K562 (cell line): ENCODE data around the gene MAB21L1. TPM values are rescaled to one million over a fixed set of nuclear protein-coding genes. Genes with fewer than 3 reads are reported as not detected.

Experiments
- ATAC-seq: fragments of 200-7000 bp; cut with Tn5 transposase; 3 replicates; pipeline ENCODE4 v1.9.1; 2020; ENCODE audit warnings: moderate library complexity
- BruUV-seq: library from RNA; stranded (reverse); fragments of 400-500 nt; replicated peaks from 2 replicates; lab custom pipeline; 2021; lab: Mats Ljungman, UMichigan
- CTCF ChIA-PET: fragments of 300-600 bp; formaldehyde crosslinking; extraction: SDS; loops from one replicate; lab custom pipeline; 2021; ENCODE audit warnings: low intra/inter-chr PET ratio; lab: Yijun Ruan, JAX
- POLR2A ChIA-PET: fragments of 300-600, 350-650 bp; sonication (Branson Sonifier 250); formaldehyde crosslinking; extraction: SDS; loops from one replicate; lab custom pipeline; 2021; ENCODE audit warnings: antibody characterized with exemption, inconsistent platforms; lab: Yijun Ruan, JAX
- DNase-seq, 4 experiments: peaks; one replicate each; pipeline versions ENCODE4 v3.0.0 to v3.0.0-alpha.2; 2011 to 2018; ENCODE audit warnings: low spot score in 3 of 4, mixed read lengths in 3 of 4; ENCODE audit errors: extremely low read depth in 1 of 4
- FAIRE-seq: peaks from 2 replicates; lab custom pipeline; 2011; peaks lifted over from hg19 to GRCh38; lab: Jason Lieb, UNC
- H2AFZ ChIP-seq: 2 replicates; pipeline ENCODE4 v1.6.0; 2011; ENCODE audit warnings: low read depth, low read length, control low read depth, inconsistent platforms
- H3K27ac ChIP-seq: fragments of 200-600 bp; 3 replicates; pipeline ENCODE4 v1.8.0; 2011; ENCODE audit warnings: low read depth, mild to moderate bottlenecking, control low read depth, inconsistent platforms, low read length, moderate library complexity, mixed read lengths; ENCODE audit errors: extremely low read depth
- H3K27me3 ChIP-seq, 2 experiments: fragments of 300-600 bp in 1 of 2; 2 replicates in 1 of 2; 3 replicates in 1 of 2; pipeline versions ENCODE4 v1.6.0 to v1.8.0; 2011; ENCODE audit warnings: inconsistent platforms in 2 of 2, low read length in 2 of 2, mild to moderate bottlenecking in 1 of 2, mixed read lengths in 1 of 2, moderate library complexity in 1 of 2; ENCODE audit not compliant: control insufficient read depth in 2 of 2, insufficient read depth in 2 of 2
- H3K36me3 ChIP-seq: fragments of 300-600 bp; 3 replicates; pipeline ENCODE4 v1.8.0; 2011; ENCODE audit warnings: mild to moderate bottlenecking, low read length, inconsistent platforms; ENCODE audit not compliant: control insufficient read depth, insufficient read depth
- H3K4me1 ChIP-seq, 2 experiments: fragments of 200-600 bp in 1 of 2; replicated peaks in 1 of 2; 2 replicates in 1 of 2; 3 replicates in 1 of 2; pipeline versions ENCODE4 v1.5.1 to v1.8.0; 2011; ENCODE audit warnings: inconsistent platforms in 2 of 2, low read length in 2 of 2, mild to moderate bottlenecking in 1 of 2, mixed read lengths in 1 of 2, moderate library complexity in 1 of 2; ENCODE audit not compliant: control insufficient read depth in 2 of 2, insufficient read depth in 2 of 2
- H3K4me2 ChIP-seq: 2 replicates; pipeline ENCODE4 v1.6.1; 2011; ENCODE audit warnings: low read length, control low read depth, inconsistent platforms, mixed read lengths; ENCODE audit not compliant: insufficient read depth
- H3K4me3 ChIP-seq: fragments of 200-600 bp; sonication (generic), shearing (Covaris generic); 2 replicates; pipeline ENCODE4 v1.5.1; 2016; ENCODE audit warnings: control low read depth, inconsistent platforms
- H3K79me2 ChIP-seq: fragments of 200-600 bp; 3 replicates; pipeline ENCODE4 v1.8.0; 2011; ENCODE audit warnings: low read length, inconsistent platforms; ENCODE audit not compliant: control insufficient read depth, insufficient read depth
- H3K9ac ChIP-seq, 2 experiments: 2 replicates each; pipeline versions ENCODE4 v1.6.0 to v1.6.1; 2011; ENCODE audit warnings: low read depth in 2 of 2, low read length in 2 of 2, control low read depth in 1 of 2, inconsistent platforms in 1 of 2, mild to moderate bottlenecking in 1 of 2, mixed read lengths in 1 of 2; ENCODE audit not compliant: insufficient read depth in 1 of 2
- H3K9me1 ChIP-seq: one replicate; pipeline ENCODE4 v1.6.0; 2011; ENCODE audit warnings: inconsistent platforms, mild to moderate bottlenecking, low read length, moderate library complexity; ENCODE audit not compliant: control insufficient read depth, insufficient read depth
- H3K9me3 ChIP-seq: replicated peaks from 2 replicates; pipeline ENCODE4 v1.5.1; 2011; ENCODE audit warnings: low read depth, low read length, inconsistent platforms; ENCODE audit not compliant: control insufficient read depth, insufficient read depth
- H4K20me1 ChIP-seq: replicated peaks from 2 replicates; pipeline ENCODE4 v1.6.1; 2011; ENCODE audit warnings: low read length, inconsistent platforms, mixed read lengths; ENCODE audit not compliant: control insufficient read depth, insufficient read depth
- KHSRP ChIP-seq: fragments of 450-650 bp; IDR thresholded peaks from 2 replicates; pipeline ENCODE4 v1.6.1; 2017
- KLF6 ChIP-seq: fragments of 250-450 bp; sonication (Bioruptor Pico); IDR thresholded peaks from 2 replicates; pipeline ENCODE4 v1.4.0; 2020; ENCODE audit warnings: mild to moderate bottlenecking, moderate library complexity, borderline replicate concordance
- NCOR1 ChIP-seq: fragments of 450-650 bp; IDR thresholded peaks from 2 replicates; pipeline ENCODE4 v1.6.1; 2016; ENCODE audit warnings: mild to moderate bottlenecking, moderate library complexity
- PCBP1 ChIP-seq: fragments of 200-400 bp; formaldehyde crosslinking; IDR thresholded peaks from 2 replicates; pipeline ENCODE4 v1.6.1; 2018; ENCODE audit warnings: mild to moderate bottlenecking, low read depth, low read length; ENCODE audit not compliant: poor library complexity, severe bottlenecking
- RBM34 ChIP-seq: fragments of 200-400 bp; formaldehyde crosslinking; IDR thresholded peaks from 2 replicates; pipeline ENCODE4 v1.6.1; 2018; ENCODE audit warnings: low read length, borderline replicate concordance; ENCODE audit not compliant: insufficient read depth
- SOX6 ChIP-seq: fragments of 450-650 bp; IDR thresholded peaks from 2 replicates; pipeline ENCODE4 v1.6.1; 2014; ENCODE audit warnings: mild to moderate bottlenecking
- TBP ChIP-seq: optimal IDR thresholded peaks from 2 replicates; pipeline ENCODE3; 2011; ENCODE audit warnings: low read depth, low read length, improper control_type of control experiment
- ZNF23 ChIP-seq: fragments of 250-450 bp; sonication (Bioruptor Pico); IDR thresholded peaks from 2 replicates; pipeline ENCODE4 v1.4.0; 2020; ENCODE audit warnings: mild to moderate bottlenecking
- whole genome bisulfite sequencing: fragments of 100-300 bp; shearing (Covaris generic); methylation state at CpG from one replicate; pipeline ENCODE4 v1.1.6; 2016; ENCODE audit warnings: low coverage, mixed read lengths; ENCODE audit not compliant: insufficient coverage; ENCODE audit errors: missing lambda C conversion rate; 5-methylcytosine and 5-hydroxymethylcytosine counted together
- in situ Hi-C: fragments of 300-500 bp; cut with MboI; formaldehyde crosslinking; loops from 4 replicates; pipeline ENCODE4 v1.15.0; 2018; ENCODE audit warnings: inconsistent platforms, mixed read lengths
- intact Hi-C: fragments of 100-400 bp; cut with micrococcal nuclease; formaldehyde crosslinking; loops from 2 replicates; pipeline ENCODE4 v1.14.2; 2022
- polyA plus RNA-seq, 8 experiments: library from polyadenylated mRNA; depleted of rRNA in 4 of 8; stranded (reverse) in 5 of 8; unstranded in 3 of 8; fragments of >200 nt; fragmentation: Nextera tagmentation in 2 of 8; fragmentation: Illumina TruSeq in 1 of 8; extraction: Ambion mirVana in 2 of 8; extraction: Trizol in 1 of 8; gene quantifications; 2 replicates each; pipeline versions ENCODE4 v1.2.1 to v1.2.3, GENCODE V29; 2011 to 2014; ENCODE audit warnings: inconsistent platforms in 1 of 8, missing spikeins in 1 of 8
- total RNA-seq, 7 experiments: library from RNA; depleted of rRNA in 6 of 7; stranded (reverse); fragments of >200 nt in 6 of 7; fragmentation: Illumina TruSeq in 2 of 7; extraction: Trizol in 2 of 7; gene quantifications; 2 replicates each; pipeline versions ENCODE4 v1.2.1 to v1.2.3, GENCODE V29; 2011 to 2021; ENCODE audit warnings: low replicate concordance in 1 of 7
- TF ChIP-seq, protein P1 (sequence below): sonication (generic); formaldehyde crosslinking; IDR thresholded peaks from 2 replicates; pipeline ENCODE4 v1.8.0; 2022; ENCODE audit warnings: missing genetic modification reagents, mild to moderate bottlenecking, moderate library complexity, borderline replicate concordance
- TF ChIP-seq, protein P2 (sequence below): fragments of 250-450 bp; sonication (Bioruptor Pico); IDR thresholded peaks from 2 replicates; pipeline ENCODE4 v1.6.1; 2021; ENCODE audit warnings: mild to moderate bottlenecking
- TF ChIP-seq, protein P3 (sequence below): IDR thresholded peaks from 3 replicates; pipeline ENCODE4 v1.6.1; 2011; ENCODE audit warnings: borderline replicate concordance, mild to moderate bottlenecking, moderate library complexity; ENCODE audit not compliant: insufficient read length; ENCODE audit errors: extremely low read depth

Gene MAB21L1
- total and polyA plus RNA-seq, 9 of the 15 experiments (the other 6 are each of a cell fraction or from before 2014, with no cell fraction given): not detected

DNA sequence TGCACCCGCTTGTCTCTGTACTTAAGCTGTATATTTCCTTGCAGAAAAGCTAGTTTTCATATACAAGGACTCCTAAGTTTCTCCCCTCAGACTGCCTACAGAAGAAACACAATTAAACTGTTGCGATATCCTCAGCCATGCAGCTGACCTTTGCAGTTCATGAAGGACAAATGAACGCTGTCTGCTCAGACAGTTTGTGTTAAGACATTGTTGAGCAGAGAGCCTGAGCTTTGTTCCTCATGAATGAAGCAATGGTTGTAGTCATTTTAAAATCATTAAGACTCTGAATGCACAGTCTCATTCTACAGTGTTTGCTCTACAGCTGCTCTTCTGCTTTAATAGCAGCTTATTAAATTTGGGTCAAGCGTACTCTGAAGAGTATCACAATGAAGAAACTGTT, 23.2 kb upstream of the MAB21L1 start:
- H3K27me3 ChIP-seq: no peaks in the 10 kb centered on the region
- ChIA-PET CTCF (no interaction called here), POLR2A (interaction anchor here (1.2 kb wide), 1 partner anchor 35 kb away, joined by 3 read pairs; no protein-coding TSS in a partner anchor)
- intact Hi-C loops (no loop called here), in situ Hi-C loops (no loop called here)
- no peak overlapping the region for H3K4me2 ChIP-seq
- no peak overlapping the region for H3K27ac ChIP-seq
- H3K9ac ChIP-seq: no peak overlapping the region
- H2AFZ ChIP-seq: no peak overlapping the region
- no peaks in the 10 kb centered on the region for H3K36me3 ChIP-seq
- no peak overlapping the region for H3K4me3 ChIP-seq
- no peaks in the 10 kb centered on the region for H4K20me1 ChIP-seq
- no peaks in the 10 kb centered on the region for H3K9me1 ChIP-seq
- WGBS: 0% methylated on average over 4 of the region's 4 CpGs
- ATAC-seq (no peak), DNase-seq (no peak), FAIRE-seq (no peak)
- no peaks in the 10 kb centered on the region for H3K9me3 ChIP-seq
- BruUV-seq: no TSS peak
- H3K79me2 ChIP-seq: no peaks in the 10 kb centered on the region
- TF ChIP-seq KLF6 (CRISPR knock-in tag) (no peak), TBP (no peak), RBM34 (no peak), NCOR1 (no peak), SOX6 (no peak), KHSRP (no peak), ZNF23 (CRISPR knock-in tag) (no peak), PCBP1 (no peak)
- TF ChIP-seq, protein P1, sequence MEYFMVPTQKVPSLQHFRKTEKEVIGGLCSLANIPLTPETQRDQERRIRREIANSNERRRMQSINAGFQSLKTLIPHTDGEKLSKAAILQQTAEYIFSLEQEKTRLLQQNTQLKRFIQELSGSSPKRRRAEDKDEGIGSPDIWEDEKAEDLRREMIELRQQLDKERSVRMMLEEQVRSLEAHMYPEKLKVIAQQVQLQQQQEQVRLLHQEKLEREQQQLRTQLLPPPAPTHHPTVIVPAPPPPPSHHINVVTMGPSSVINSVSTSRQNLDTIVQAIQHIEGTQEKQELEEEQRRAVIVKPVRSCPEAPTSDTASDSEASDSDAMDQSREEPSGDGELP (CRISPR knock-in tag): no peak
- TF ChIP-seq, protein P2, sequence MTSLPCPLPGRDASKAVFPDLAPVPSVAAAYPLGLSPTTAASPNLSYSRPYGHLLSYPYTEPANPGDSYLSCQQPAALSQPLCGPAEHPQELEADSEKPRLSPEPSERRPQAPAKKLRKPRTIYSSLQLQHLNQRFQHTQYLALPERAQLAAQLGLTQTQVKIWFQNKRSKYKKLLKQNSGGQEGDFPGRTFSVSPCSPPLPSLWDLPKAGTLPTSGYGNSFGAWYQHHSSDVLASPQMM (CRISPR knock-in tag): no peak
- TF ChIP-seq, protein P3, sequence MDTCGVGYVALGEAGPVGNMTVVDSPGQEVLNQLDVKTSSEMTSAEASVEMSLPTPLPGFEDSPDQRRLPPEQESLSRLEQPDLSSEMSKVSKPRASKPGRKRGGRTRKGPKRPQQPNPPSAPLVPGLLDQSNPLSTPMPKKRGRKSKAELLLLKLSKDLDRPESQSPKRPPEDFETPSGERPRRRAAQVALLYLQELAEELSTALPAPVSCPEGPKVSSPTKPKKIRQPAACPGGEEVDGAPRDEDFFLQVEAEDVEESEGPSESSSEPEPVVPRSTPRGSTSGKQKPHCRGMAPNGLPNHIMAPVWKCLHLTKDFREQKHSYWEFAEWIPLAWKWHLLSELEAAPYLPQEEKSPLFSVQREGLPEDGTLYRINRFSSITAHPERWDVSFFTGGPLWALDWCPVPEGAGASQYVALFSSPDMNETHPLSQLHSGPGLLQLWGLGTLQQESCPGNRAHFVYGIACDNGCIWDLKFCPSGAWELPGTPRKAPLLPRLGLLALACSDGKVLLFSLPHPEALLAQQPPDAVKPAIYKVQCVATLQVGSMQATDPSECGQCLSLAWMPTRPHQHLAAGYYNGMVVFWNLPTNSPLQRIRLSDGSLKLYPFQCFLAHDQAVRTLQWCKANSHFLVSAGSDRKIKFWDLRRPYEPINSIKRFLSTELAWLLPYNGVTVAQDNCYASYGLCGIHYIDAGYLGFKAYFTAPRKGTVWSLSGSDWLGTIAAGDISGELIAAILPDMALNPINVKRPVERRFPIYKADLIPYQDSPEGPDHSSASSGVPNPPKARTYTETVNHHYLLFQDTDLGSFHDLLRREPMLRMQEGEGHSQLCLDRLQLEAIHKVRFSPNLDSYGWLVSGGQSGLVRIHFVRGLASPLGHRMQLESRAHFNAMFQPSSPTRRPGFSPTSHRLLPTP: no peak
- H3K4me1 ChIP-seq: no peaks in the 10 kb centered on the region
